Prostate gland (tissue), 2 donors: ENCODE data around the gene DSC2. TPM values are rescaled to one million over a fixed set of nuclear protein-coding genes. Genes with fewer than 3 reads are reported as not detected.

Experiments used
- DNase-seq: peaks from one replicate; pipeline ENCODE4 v3.0.0-alpha.2; 2019; ENCODE audit warnings: low spot score
- H3K27ac ChIP-seq, 2 donors: fragments of 200-600 bp; sonication (generic); 2 replicates each; pipeline ENCODE4 v1.5.1; 2017 to 2019
- H3K27me3 ChIP-seq: fragments of 200-600 bp; sonication (generic); replicated peaks from 2 replicates; pipeline ENCODE4 v1.5.1; 2019; ENCODE audit not compliant: insufficient read depth
- H3K36me3 ChIP-seq, 2 donors: fragments of 200-600 bp; sonication (generic); 1 replicate in 1 of 2; 2 replicates in 1 of 2; pipeline versions ENCODE4 v1.5.1 to v1.8.1; 2017 to 2019
- H3K4me1 ChIP-seq: fragments of 200-600 bp; sonication (generic); replicated peaks from 2 replicates; pipeline ENCODE4 v1.5.1; 2019
- H3K4me3 ChIP-seq, 2 donors: fragments of 200-600 bp; sonication (generic); 2 replicates each; pipeline ENCODE4 v1.5.1; 2017 to 2019
- H3K9me3 ChIP-seq: fragments of 200-600 bp; sonication (generic); 2 replicates; pipeline ENCODE4 v1.5.1; 2017
- POLR2A ChIP-seq: fragments of 450-650 bp; IDR thresholded peaks from one replicate; pipeline ENCODE4 v1.6.1; 2016; ENCODE audit warnings: antibody characterized with exemption, mild to moderate bottlenecking
- POLR2AphosphoS5 ChIP-seq: sonication (generic); formaldehyde crosslinking; IDR thresholded peaks from one replicate; pipeline ENCODE4 v1.6.1; 2017; ENCODE audit warnings: antibody characterized with exemption
- WGBS: methylation state at CpG from one replicate; pipeline ENCODE4 v1.1.5; 2018; 5-methylcytosine and 5-hydroxymethylcytosine counted together
- intact Hi-C: fragments of 100-400 bp; cut with DNase I; formaldehyde crosslinking; loops from one replicate; pipeline ENCODE4 v1.14.2; 2022
- total RNA-seq, 2 donors: library from RNA; depleted of rRNA; stranded (reverse); fragments of >200 nt; gene quantifications; one replicate each; pipeline ENCODE4 v1.1.0, GENCODE V29; 2016
- TF ChIP-seq, protein P1 (sequence below), 4 experiments: fragments of 200-600 bp in 2 of 4; fragments of 450-650 bp in 2 of 4; sonication (generic) in 2 of 4; IDR thresholded peaks; 1 replicate in 3 of 4; 2 replicates in 1 of 4; pipeline ENCODE4 v1.5.1; 2016 to 2019; ENCODE audit warnings: antibody characterized with exemption in 4 of 4, mild to moderate bottlenecking in 2 of 4, moderate library complexity in 2 of 4

The DSC2 gene
- total RNA-seq, 2 donors from 2014 or later = 8.4 to 29.1 TPM

- 94% methylated on average over 3 of the region's 3 CpGs for WGBS
- Histone ChIP-seq H3K4me1 (no peaks in the 10 kb centered on the region), H3K27ac (no peak overlapping the region), H3K36me3 (no peaks in the 10 kb centered on the region), H3K27me3 (no peaks in the 10 kb centered on the region), H3K9me3 (no peaks in the 10 kb centered on the region), H3K4me3 (no peak overlapping the region)
- intact Hi-C loops = no loop called here
- TF ChIP-seq, protein P1, sequence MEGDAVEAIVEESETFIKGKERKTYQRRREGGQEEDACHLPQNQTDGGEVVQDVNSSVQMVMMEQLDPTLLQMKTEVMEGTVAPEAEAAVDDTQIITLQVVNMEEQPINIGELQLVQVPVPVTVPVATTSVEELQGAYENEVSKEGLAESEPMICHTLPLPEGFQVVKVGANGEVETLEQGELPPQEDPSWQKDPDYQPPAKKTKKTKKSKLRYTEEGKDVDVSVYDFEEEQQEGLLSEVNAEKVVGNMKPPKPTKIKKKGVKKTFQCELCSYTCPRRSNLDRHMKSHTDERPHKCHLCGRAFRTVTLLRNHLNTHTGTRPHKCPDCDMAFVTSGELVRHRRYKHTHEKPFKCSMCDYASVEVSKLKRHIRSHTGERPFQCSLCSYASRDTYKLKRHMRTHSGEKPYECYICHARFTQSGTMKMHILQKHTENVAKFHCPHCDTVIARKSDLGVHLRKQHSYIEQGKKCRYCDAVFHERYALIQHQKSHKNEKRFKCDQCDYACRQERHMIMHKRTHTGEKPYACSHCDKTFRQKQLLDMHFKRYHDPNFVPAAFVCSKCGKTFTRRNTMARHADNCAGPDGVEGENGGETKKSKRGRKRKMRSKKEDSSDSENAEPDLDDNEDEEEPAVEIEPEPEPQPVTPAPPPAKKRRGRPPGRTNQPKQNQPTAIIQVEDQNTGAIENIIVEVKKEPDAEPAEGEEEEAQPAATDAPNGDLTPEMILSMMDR (IDR thresholded peaks at IDR 0.05) = no peak
- TF ChIP-seq POLR2A (no peak), POLR2AphosphoS5 (no peak)
- DNase-seq = no peak
These were observed 13.7 kb downstream of the DSC2 start for GRCh38 chr18:31088532-31088931.

GRCh38 chr18:31079973-31080372, 22.2 kb downstream of the DSC2 start:
- H3K4me1 ChIP-seq = no peaks in the 10 kb centered on the region
- H3K36me3 ChIP-seq = no peaks in the 10 kb centered on the region
- 94% methylated on average over 3 of the region's 3 CpGs for WGBS
- H3K9me3 ChIP-seq = no peaks in the 10 kb centered on the region
- no peak overlapping the region for H3K27ac ChIP-seq
- TF ChIP-seq, protein P1 (IDR thresholded peaks at IDR 0.05) = no peak
- TF ChIP-seq POLR2AphosphoS5 = no peak
- TF ChIP-seq POLR2A = no peak
- intact Hi-C loops = no loop called here
- DNase-seq = no peak
- H3K4me3 ChIP-seq = no peak overlapping the region
- no peaks in the 10 kb centered on the region for H3K27me3 ChIP-seq

DNA sequence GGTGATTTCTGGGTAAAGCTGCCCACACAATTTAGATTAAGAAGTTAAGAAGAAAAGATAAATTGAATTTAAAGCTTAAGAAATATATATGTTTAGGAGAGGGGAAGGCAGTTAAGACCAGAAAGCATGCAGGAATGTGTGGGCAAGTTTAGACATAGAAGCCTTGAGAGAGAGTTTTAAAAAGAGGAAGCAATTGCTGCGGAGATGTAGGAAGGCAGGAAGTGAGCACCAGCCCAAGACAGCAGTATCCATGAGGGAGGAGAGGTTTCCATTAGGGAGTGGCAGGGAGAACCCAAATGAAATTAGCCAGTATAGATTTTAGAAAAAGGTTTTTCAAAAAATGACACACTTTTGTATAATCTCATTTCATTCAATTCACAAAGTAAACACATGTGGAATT, 24.3 kb downstream of the DSC2 start:
- Histone ChIP-seq H3K4me1 (no peaks in the 10 kb centered on the region), H3K9me3 (no peaks in the 10 kb centered on the region), H3K27ac (no peak overlapping the region), H3K27me3 (no peaks in the 10 kb centered on the region), H3K36me3 (no peaks in the 10 kb centered on the region), H3K4me3 (no peak overlapping the region)
- TF ChIP-seq, protein P1 (IDR thresholded peaks at IDR 0.05) = no peak
- TF ChIP-seq POLR2A (no peak), POLR2AphosphoS5 (no peak)
- 74% methylated on average over 1 of the region's 1 CpG for WGBS
- intact Hi-C loops = no loop called here
- no peak for DNase-seq

GRCh38 chr18:31072175-31072574, 30.0 kb downstream of the DSC2 start:
- Histone ChIP-seq H3K4me3 (no peak overlapping the region), H3K27me3 (no peaks in the 10 kb centered on the region), H3K9me3 (no peaks in the 10 kb centered on the region), H3K27ac (no peak overlapping the region), H3K36me3 (no peaks in the 10 kb centered on the region), H3K4me1 (no peaks in the 10 kb centered on the region)
- no peak for TF ChIP-seq POLR2AphosphoS5
- TF ChIP-seq POLR2A = no peak
- TF ChIP-seq, protein P1 (IDR thresholded peaks at IDR 0.05) = no peak
- 89% methylated on average over 4 of the region's 4 CpGs for WGBS
- intact Hi-C loops = no loop called here
- no peak for DNase-seq

DNA sequence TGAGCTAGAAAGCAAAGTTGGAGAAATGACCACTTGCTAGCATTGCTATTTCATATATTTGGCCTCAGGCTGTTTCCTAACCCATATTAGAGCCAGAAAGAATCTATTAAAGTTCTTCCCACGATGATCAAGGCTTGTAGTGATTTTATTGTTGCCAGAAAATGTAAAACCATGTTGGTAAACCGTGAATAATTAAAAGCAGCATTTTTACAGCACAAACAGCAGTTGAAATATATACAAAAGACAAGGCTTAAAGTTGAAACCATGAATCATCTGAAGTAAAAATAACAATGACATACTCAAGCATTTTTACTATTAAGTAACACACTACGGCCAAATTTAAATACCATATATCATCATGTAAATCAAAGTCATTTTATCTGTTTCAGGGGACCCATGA, 32.0 kb downstream of the DSC2 start:
- H3K36me3 ChIP-seq = no peaks in the 10 kb centered on the region
- intact Hi-C loops = no loop called here
- WGBS = 33% methylated on average over 3 of the region's 3 CpGs
- no peak overlapping the region for H3K4me3 ChIP-seq
- H3K9me3 ChIP-seq = no peaks in the 10 kb centered on the region
- TF ChIP-seq POLR2AphosphoS5 (no peak), POLR2A (no peak)
- TF ChIP-seq, protein P1 (IDR thresholded peaks at IDR 0.05) = no peak
- H3K27ac ChIP-seq = no peak overlapping the region
- DNase-seq = no peak
- H3K4me1 ChIP-seq = no peaks in the 10 kb centered on the region
- H3K27me3 ChIP-seq = no peaks in the 10 kb centered on the region
